OCI-LY7 (cell line): ENCODE data around the gene CASP12. TPM values are rescaled to one million over a fixed set of nuclear protein-coding genes. Genes with fewer than 3 reads are reported as not detected.

Experiments
- BruUV-seq: library from RNA; stranded (reverse); fragments of 400-500 nt; replicated peaks from 2 replicates; lab custom pipeline; 2021; lab: Mats Ljungman, UMichigan
- CTCF ChIA-PET: fragments of 300-600 bp; sonication (Branson Sonifier 250); formaldehyde crosslinking; loops from one replicate; lab custom pipeline; 2022; ENCODE audit warnings: antibody characterized with exemption; ENCODE audit not compliant: unreplicated experiment; lab: Charles Lee
- POLR2A ChIA-PET: fragments of 300-600 bp; sonication (Branson Sonifier 250); formaldehyde crosslinking; loops from one replicate; lab custom pipeline; 2022; ENCODE audit warnings: antibody characterized with exemption; lab: Charles Lee
- DNase-seq: peaks from one replicate; pipeline ENCODE4 v3.0.0-alpha.2; 2015; ENCODE audit warnings: low spot score
- H2AFZ ChIP-seq: fragments of 200-600 bp; sonication (generic), shearing (Covaris generic); 2 replicates; pipeline ENCODE4 v1.6.1; 2014; ENCODE audit warnings: mild to moderate bottlenecking, antibody characterized with exemption, low read length, moderate library complexity
- H3K27ac ChIP-seq: fragments of 200-600 bp; sonication (generic); 2 replicates; pipeline ENCODE4 v1.5.1; 2014; ENCODE audit warnings: mixed run types, low read depth, mild to moderate bottlenecking, moderate library complexity, low read length, inconsistent platforms; ENCODE audit not compliant: poor library complexity, severe bottlenecking
- H3K36me3 ChIP-seq: fragments of 200-600 bp; sonication (generic); 2 replicates; pipeline ENCODE4 v1.6.1; 2014; ENCODE audit warnings: mild to moderate bottlenecking, antibody characterized with exemption, low read length, moderate library complexity, mixed read lengths; ENCODE audit not compliant: insufficient read depth
- H3K4me1 ChIP-seq: fragments of 200-600 bp; sonication (generic); 2 replicates; pipeline ENCODE4 v1.5.1; 2014; ENCODE audit warnings: mild to moderate bottlenecking, low read length; ENCODE audit not compliant: insufficient read depth, poor library complexity, severe bottlenecking
- H3K4me2 ChIP-seq: fragments of 200-600 bp; sonication (generic); 2 replicates; pipeline ENCODE4 v1.6.1; 2014; ENCODE audit warnings: mild to moderate bottlenecking, low read length
- H3K4me3 ChIP-seq: fragments of 200-600 bp; sonication (generic); 2 replicates; pipeline ENCODE4 v1.5.1; 2014; ENCODE audit warnings: mild to moderate bottlenecking, low read depth, low read length; ENCODE audit not compliant: poor library complexity, severe bottlenecking
- H3K79me2 ChIP-seq: fragments of 200-600 bp; sonication (generic); 2 replicates; pipeline ENCODE4 v1.6.1; 2016; ENCODE audit warnings: low read depth, mild to moderate bottlenecking, low read length, moderate library complexity, mixed read lengths; ENCODE audit not compliant: insufficient read depth
- H3K9me2 ChIP-seq: fragments of 200-600 bp; sonication (generic); 2 replicates; pipeline ENCODE4 v1.6.1; 2016; ENCODE audit warnings: mild to moderate bottlenecking, low read length, mixed read lengths; ENCODE audit not compliant: insufficient read depth
- H3K9me3 ChIP-seq: fragments of 200-600 bp; sonication (generic); 2 replicates; pipeline ENCODE4 v1.6.1; 2014; ENCODE audit warnings: mild to moderate bottlenecking, mixed run types, low read length, mixed read lengths
- H4K20me1 ChIP-seq: fragments of 200-600 bp; sonication (generic); 2 replicates; pipeline ENCODE4 v1.6.1; 2014; ENCODE audit warnings: mild to moderate bottlenecking, antibody characterized with exemption, low read length, moderate library complexity, mixed read lengths; ENCODE audit not compliant: insufficient read depth
- CTCF ChIP-seq: fragments of 200-600 bp; sonication (generic); conservative IDR thresholded peaks from 2 replicates; pipeline ENCODE4 v1.5.1; 2014; ENCODE audit warnings: mild to moderate bottlenecking, antibody characterized with exemption, low read length, moderate library complexity, mixed read lengths
- EZH2phosphoT487 ChIP-seq: fragments of 200-600 bp; sonication (generic); IDR thresholded peaks from 2 replicates; pipeline ENCODE4 v1.6.1; 2018; ENCODE audit warnings: low read depth, borderline replicate concordance, mild to moderate bottlenecking, mixed run types, antibody characterized with exemption, low read length, moderate library complexity, mixed read lengths
- intact Hi-C: fragments of 100-400 bp; cut with micrococcal nuclease; formaldehyde crosslinking; loops from one replicate; pipeline ENCODE4 v1.10.0; 2022; ENCODE audit not compliant: unreplicated experiment
- total RNA-seq, 2 experiments: library from RNA; depleted of rRNA in 1 of 2; stranded (reverse); fragments of >200 nt in 1 of 2; shearing (Covaris generic) in 1 of 2; gene quantifications; 2 replicates each; pipeline ENCODE4 v1.2.3, GENCODE V29; 2014 to 2022

The CASP12 gene
- total RNA-seq, 2 experiments from 2014 or later = not detected

- Histone ChIP-seq H3K4me3 (no peak overlapping the region), H3K27ac (no peak overlapping the region), H3K4me1 (no peaks in the 10 kb centered on the region), H3K36me3 (no peaks in the 10 kb centered on the region), H3K4me2 (no peak overlapping the region), H3K79me2 (no peaks in the 10 kb centered on the region), H3K9me3 (no peaks in the 10 kb centered on the region), H3K9me2 (no peaks in the 10 kb centered on the region), H2AFZ (no peak overlapping the region), H4K20me1 (no peaks in the 10 kb centered on the region)
- TF ChIP-seq EZH2phosphoT487 = no peak
- BruUV-seq = no TSS peak
- intact Hi-C loops = no loop called here
- ChIA-PET POLR2A (no interaction called here), CTCF (no interaction called here)
- DNase-seq = no peak
Measured at GRCh38 chr11:104928811-104929210, 30.6 kb upstream of the CASP12 start.

GRCh38 chr11:104926771-104927611 is 28.7 kb upstream of the CASP12 start:
- ChIA-PET POLR2A (no interaction called here), CTCF (no interaction called here)
- H3K79me2 ChIP-seq = no peaks in the 10 kb centered on the region
- H2AFZ ChIP-seq = no peak overlapping the region
- no peaks in the 10 kb centered on the region for H4K20me1 ChIP-seq
- no peaks in the 10 kb centered on the region for H3K9me3 ChIP-seq
- H3K4me2 ChIP-seq = no peak overlapping the region
- TF ChIP-seq CTCF (no peak), EZH2phosphoT487 (no peak)
- no peak overlapping the region for H3K27ac ChIP-seq
- no peaks in the 10 kb centered on the region for H3K36me3 ChIP-seq
- no TSS peak for BruUV-seq
- H3K9me2 ChIP-seq = no peaks in the 10 kb centered on the region
- no peak overlapping the region for H3K4me3 ChIP-seq
- intact Hi-C loops = no loop called here
- H3K4me1 ChIP-seq = no peaks in the 10 kb centered on the region
- DNase-seq = no peak

- no peak overlapping the region for H3K4me3 ChIP-seq
- no peak overlapping the region for H3K27ac ChIP-seq
- H3K4me2 ChIP-seq = no peak overlapping the region
- ChIA-PET CTCF (no interaction called here), POLR2A (no interaction called here)
- H3K9me3 ChIP-seq = no peaks in the 10 kb centered on the region
- H3K36me3 ChIP-seq = no peaks in the 10 kb centered on the region
- TF ChIP-seq CTCF (no peak), EZH2phosphoT487 (no peak)
- DNase-seq = no peak
- BruUV-seq = no TSS peak
- intact Hi-C loops = no loop called here
- no peaks in the 10 kb centered on the region for H3K4me1 ChIP-seq
- no peaks in the 10 kb centered on the region for H3K9me2 ChIP-seq
- no peaks in the 10 kb centered on the region for H4K20me1 ChIP-seq
- H2AFZ ChIP-seq = no peak overlapping the region
- H3K79me2 ChIP-seq = no peaks in the 10 kb centered on the region
Measured at GRCh38 chr11:104925850-104926249, 27.6 kb upstream of the CASP12 start.
